GM18861 (cell line): ENCODE data around the gene PATE1.

Source experiments
- ATAC-seq: cut with Tn5 transposase; IDR thresholded peaks from one replicate; pipeline ENCODE4 v1.9.1; 2021; ENCODE audit not compliant: unreplicated experiment

The PATE1 gene

DNA sequence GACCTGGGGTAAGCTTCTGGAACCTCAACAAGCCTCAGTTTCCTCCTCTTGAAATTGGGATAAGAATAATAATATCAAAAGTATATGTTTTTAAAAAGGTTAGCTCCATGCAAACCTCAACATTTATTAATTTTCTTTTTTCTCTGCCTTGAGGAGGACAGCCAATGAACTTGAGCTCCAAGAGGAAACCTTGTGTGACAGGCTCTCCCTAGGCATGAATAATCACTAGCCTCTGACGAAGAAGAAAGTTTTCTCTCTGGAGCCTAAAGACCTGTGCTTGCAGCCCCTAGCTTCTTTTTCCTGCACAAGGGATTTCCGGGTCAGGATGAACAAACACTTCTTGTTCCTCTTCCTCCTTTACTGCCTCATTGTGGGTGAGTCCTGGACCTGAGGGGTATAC is 41.7 kb downstream of the PATE1 start, which contains the start of gene PATE3:
PATE3 (plus strand) TSS at position 301 of the 400 bp plus-strand sequence; CDS start at position 326, 25 bp downstream.
- ATAC-seq: no peak

DNA sequence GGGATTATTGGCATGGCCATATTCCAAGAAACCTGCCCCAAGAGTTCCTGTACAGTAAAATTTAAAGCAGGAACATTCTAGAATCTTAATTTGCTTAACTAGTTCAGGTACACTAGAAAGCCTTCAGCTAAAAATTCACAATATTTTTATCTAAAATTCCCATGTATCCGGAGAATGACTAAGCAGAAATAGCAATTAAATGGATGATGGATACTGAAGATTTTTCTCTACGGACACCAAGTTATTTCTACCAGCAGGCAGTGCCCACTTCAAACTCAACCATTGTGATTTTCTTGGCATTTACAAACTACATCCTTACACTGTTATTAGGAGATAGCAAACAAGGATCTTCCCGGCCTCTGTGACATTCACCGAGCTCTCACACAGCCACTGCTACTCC is 44.7 kb downstream of the PATE1 start:
- no peak for ATAC-seq

DNA sequence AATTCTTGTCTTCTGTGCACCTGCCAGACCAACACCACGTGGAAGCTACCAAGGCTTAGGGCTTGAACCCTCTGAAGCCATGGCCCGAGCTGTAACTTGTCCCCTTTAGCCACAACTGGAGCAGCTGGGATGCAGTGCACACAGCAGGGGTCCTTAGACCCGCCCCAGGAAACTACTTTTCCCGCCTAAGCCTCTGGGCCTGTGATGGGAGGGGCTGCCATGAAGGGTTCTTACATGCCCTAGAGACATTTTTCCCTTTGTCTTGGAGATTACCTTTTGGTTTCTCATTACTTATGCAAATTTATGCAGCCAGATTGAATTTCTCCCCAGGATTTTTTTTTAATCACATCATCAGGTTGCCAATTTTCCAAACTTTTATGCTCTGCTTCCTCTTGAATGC is 51.6 kb downstream of the PATE1 start:
- no peak for ATAC-seq
